Measurements from ENCODE around the gene TMEM266.

GRCh38 chr15:76235186-76235826 is 175.5 kb downstream of the TMEM266 start:
- TF ChIP-seq POLR2A (IDR thresholded peaks at IDR 0.05) = no peak
- TF ChIP-seq POLR2AphosphoS5 (IDR thresholded peaks at IDR 0.05) = no peak
- TF ChIP-seq CTCF (IDR thresholded peaks at IDR 0.05) = peak in 4 of 7 experiments; percentile 12 to 36 (median 18)
- TF ChIP-seq EP300 (IDR thresholded peaks at IDR 0.05) = no peak

Measured in stomach (tissue), 4 donors.